Measurements from ENCODE around the gene MPO. TPM values are rescaled to one million over a fixed set of nuclear protein-coding genes. Genes with fewer than 3 reads are reported as not detected.

MPO gene
- total and polyA plus RNA-seq, 2 of the 8 experiments (the other 6 are each of a cell fraction or from before 2014, with no cell fraction given), result 0.06 to 0.74 TPM

GRCh38 chr17:58329035-58329809 is 48.5 kb upstream of the MPO start (continued):
- TF ChIP-seq PHF8 (conservative IDR thresholded peaks at IDR 0.05; ENCODE audit: low read depth, low read length) (no peak), CREB1 (IDR thresholded peaks at IDR 0.05) (no peak), CTBP2 (IDR thresholded peaks at IDR 0.05; ENCODE audit: borderline replicate concordance, insufficient read depth, insufficient read length, low read length) (no peak), SAP30 (IDR thresholded peaks at IDR 0.05; ENCODE audit: insufficient read depth, insufficient replicate concordance, low read length) (peak; percentile 78), CTCF (IDR thresholded peaks at IDR 0.05; ENCODE audit: control extremely low read depth in 1 of 3, insufficient read depth in 1 of 3, low read depth in 1 of 3, low read length in 3 of 3) (peak; percentile 48 to 61 (median 55); a peak in 3 of 4 replicates), RAD21 (IDR thresholded peaks at IDR 0.05 in 1 of 2, conservative IDR thresholded peaks at IDR 0.05 in 1 of 2; ENCODE audit: low read depth in 2 of 2, low read length in 2 of 2) (peak; percentile 44 to 62), HDAC6 (IDR thresholded peaks at IDR 0.05; ENCODE audit: low read depth, low read length) (no peak), ASH2L (IDR thresholded peaks at IDR 0.05; ENCODE audit: low read length) (peak; percentile 17), RFX5 (IDR thresholded peaks at IDR 0.05; ENCODE audit: borderline replicate concordance, low read depth, low read length) (no peak), EZH2 (IDR thresholded peaks at IDR 0.05; ENCODE audit: low read depth, low read length, severe bottlenecking) (no peak), NANOG (IDR thresholded peaks at IDR 0.05; ENCODE audit: insufficient read depth, low read depth, low read length, poor library complexity, severe bottlenecking) (no peak)
